ENCODE measurements around the gene ZNF789.
"Not testable (repeated sequence)": the region's sequence is repeated elsewhere in the genome, so short reads cannot be mapped to it uniquely, and the experiment has no call there.

The ZNF789 gene

DNA sequence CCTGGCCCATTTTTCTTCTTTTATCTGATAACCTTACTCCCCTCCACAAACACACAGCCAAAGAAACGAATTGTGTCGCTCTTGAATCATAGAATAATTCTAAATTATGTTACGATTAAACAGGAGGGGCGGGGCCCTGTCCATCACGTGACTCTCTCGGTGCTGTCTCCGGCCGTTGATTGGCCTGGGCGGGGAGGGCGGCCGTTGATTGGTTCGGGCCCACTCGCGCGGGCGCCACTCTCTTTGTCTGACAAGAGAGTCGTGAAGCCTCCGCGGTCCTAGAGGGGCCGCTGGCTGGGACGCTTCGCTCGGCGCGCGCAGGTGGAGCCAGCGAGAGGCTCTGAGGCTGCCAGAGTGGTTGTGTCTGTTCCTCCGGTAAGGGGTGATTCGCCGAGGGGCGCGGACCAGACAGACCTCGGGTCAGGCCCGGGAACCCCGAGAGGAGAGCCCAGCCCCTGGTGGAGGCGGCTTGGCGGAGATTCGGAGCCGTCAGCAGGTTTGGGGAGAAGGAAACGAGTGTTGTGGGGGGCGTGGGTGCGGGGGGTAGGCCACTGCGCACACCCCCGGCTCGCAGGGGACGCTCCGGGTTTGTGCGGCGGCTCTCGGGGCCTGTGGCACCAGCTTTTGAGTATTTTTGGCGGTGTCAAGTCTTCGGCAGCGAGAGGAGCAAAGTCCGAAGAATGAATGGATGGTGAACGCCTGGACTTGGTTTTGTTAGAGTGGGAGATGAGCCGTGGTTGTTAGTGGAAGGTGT lies at the start of gene ZNF789:
TSS of gene ZNF789 (plus strand) at position 330 of the 754 bp plus-strand sequence. CDS start 3,567 bp downstream, outside the sequence.
- H3K36me3 ChIP-seq (ENCODE audit: control insufficient read depth, insufficient read depth, low read length) = no peaks in the 10 kb centered on the region
- no peaks in the 10 kb centered on the region for H3K27me3 ChIP-seq (ENCODE audit: control insufficient read depth, insufficient read depth, low read length)
- H3K4me3 ChIP-seq (ENCODE audit: low read length) = peak within 1 kb of the TSS; percentile 93
- no peaks in the 10 kb centered on the region for H3K4me1 ChIP-seq (ENCODE audit: control insufficient read depth, insufficient read depth, low read length)
- H3K27ac ChIP-seq (ENCODE audit: low read depth, low read length) = peak within 1 kb of the TSS; percentile 80
- H3K9ac ChIP-seq (ENCODE audit: low read length) = peak within 1 kb of the TSS; percentile 70

DNA sequence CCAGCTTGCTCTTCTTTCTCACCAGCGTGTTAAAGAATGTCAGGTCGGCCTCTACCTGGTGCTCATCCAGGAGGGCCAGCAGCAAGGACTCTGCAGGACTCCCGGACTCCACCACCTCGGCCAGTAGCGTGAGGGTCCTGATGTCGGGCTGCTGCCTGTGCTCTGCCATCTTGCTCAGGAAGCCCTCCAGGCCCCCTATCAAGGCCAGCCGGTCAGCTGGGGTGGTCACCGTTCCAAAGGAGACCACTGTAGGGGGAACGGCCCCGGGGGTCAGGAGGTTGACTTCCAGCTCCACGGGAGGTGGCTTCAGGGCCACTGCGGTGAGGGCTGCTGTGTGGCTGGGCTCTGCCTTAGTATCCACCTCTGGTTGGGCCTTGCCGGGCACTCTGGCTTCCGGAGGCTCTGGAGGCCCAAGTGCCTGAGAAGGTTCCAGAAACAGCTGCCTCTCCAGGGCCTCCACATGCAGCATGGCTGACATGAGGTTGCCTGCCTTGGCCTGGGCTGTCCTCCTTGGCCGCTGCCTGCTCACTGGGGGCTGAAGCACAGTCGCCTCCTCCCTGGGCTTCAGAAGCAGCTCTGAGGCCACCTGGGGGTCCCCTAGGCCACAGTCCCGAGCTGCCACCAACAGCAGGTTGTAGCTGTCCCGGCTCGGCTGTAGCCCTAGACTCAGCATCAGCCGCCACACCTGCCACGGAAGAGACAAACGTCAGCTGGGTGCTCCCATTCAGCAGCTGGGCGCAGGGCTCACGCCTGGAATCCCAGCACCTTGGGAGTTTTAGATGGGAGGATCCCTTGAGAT lies 47.6 kb upstream of the ZNF789 start:
- Histone ChIP-seq H3K27ac (ENCODE audit: low read depth, low read length) (no peak overlapping the region), H3K36me3 (ENCODE audit: control insufficient read depth, insufficient read depth, low read length) (peaks cover 37% of the 10 kb centered on the region), H3K9ac (ENCODE audit: low read length) (no peak overlapping the region), H3K4me1 (ENCODE audit: control insufficient read depth, insufficient read depth, low read length) (no peaks in the 10 kb centered on the region), H3K4me3 (ENCODE audit: low read length) (no peak overlapping the region), H3K27me3 (ENCODE audit: control insufficient read depth, insufficient read depth, low read length) (no peaks in the 10 kb centered on the region)

DNA sequence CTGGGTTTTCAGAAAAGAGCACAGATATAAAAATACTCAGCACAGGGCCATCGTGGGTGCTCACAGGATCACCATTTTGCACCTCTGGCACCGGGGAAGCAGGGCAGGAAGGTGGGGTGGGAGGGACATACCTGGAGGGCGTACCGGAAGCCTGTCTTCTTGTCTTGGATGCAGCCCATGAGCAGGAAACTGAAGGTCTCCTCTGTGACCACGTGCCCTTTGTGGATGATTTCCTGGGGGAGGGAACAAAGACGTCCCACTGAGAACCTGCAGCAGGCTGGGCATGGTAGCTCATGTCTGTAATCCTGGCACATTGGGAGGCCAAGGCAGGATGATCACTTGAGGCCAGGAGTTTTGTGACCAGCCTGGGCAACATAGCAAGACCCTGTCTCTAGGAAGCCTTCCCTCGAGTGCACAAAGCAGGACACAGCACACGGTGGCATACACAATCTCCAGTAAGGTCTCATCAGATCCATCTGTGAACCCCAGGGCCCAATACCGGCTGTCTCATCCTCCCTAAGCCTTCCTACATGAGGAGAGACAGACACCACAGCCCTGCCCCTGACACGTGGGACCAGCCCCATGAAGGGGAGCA lies 43.6 kb upstream of the ZNF789 start:
- no peaks in the 10 kb centered on the region for H3K4me1 ChIP-seq (ENCODE audit: control insufficient read depth, insufficient read depth, low read length)
- peaks cover 36% of the 10 kb centered on the region for H3K36me3 ChIP-seq (ENCODE audit: control insufficient read depth, insufficient read depth, low read length)

DNA sequence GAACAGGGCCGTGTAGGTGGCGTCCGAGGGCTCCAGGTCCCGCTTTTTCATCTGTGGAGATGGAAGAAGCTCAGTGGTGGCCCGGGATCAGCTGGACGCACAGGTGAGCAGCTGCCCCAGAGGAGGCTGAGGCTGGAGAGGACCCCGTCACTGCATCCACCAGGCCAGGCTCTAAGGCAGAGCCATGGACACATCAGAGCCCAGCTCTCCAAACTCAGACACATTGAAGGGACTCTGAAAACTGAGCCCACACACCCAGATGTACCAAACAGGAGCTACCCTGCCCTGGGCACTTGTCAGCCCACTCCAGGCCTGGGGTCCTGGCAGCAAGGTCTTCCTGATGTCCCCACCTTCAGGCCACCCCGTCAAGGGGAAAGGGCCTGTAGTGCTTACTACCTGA lies 42.9 kb upstream of the ZNF789 start:
- no peaks in the 10 kb centered on the region for H3K27me3 ChIP-seq (ENCODE audit: control insufficient read depth, insufficient read depth, low read length)
- H3K36me3 ChIP-seq (ENCODE audit: control insufficient read depth, insufficient read depth, low read length) = peaks cover 31% of the 10 kb centered on the region
- no peak overlapping the region for H3K27ac ChIP-seq (ENCODE audit: low read depth, low read length)
- H3K4me3 ChIP-seq (ENCODE audit: low read length) = no peak overlapping the region
- no peaks in the 10 kb centered on the region for H3K4me1 ChIP-seq (ENCODE audit: control insufficient read depth, insufficient read depth, low read length)
- no peak overlapping the region for H3K9ac ChIP-seq (ENCODE audit: low read length)

More for the DNA sequence above, 43.6 kb upstream of the ZNF789 start:
- no peak overlapping the region for H3K27ac ChIP-seq (ENCODE audit: low read depth, low read length)
- no peak overlapping the region for H3K9ac ChIP-seq (ENCODE audit: low read length)
- H3K27me3 ChIP-seq (ENCODE audit: control insufficient read depth, insufficient read depth, low read length) = no peaks in the 10 kb centered on the region
- no peak overlapping the region for H3K4me3 ChIP-seq (ENCODE audit: low read length)

DNA sequence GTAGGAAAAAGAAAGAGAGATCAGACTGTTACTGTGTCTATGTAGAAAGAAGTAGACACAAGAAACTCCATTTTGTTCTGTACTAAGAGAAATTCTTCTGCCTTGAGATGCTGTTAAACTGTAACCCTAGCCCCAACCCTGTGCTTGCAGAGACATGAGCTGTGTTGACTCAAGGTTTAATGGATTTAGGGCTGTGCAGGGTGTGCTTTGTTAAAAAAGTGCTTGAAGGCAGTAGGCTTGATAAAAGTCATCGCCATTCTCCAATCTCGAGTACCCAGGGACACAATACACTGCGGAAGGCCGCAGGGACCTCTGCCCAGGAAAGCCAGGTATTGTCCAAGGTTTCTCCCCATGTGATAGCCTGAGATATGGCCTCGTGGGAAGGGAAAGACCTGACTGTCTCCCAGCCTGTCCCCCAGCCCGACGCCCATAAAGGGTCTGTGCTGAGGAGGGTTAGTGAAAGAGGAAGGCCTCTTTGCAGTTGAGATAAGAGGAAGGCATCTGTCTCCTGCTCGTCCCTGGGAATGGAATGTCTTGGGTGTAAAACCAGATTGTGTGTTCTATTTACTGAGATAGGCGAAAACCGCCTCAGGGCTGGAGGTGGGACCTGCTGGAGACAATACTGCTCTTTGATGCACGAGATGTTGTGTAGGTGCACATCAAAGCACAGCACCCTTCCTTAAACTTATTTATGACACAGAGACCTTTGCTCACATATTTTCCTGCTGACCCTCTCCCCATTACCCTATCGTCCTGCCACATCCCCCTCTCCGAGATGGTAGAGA lies 40.7 kb upstream of the ZNF789 start:
- H3K27me3 ChIP-seq (ENCODE audit: control insufficient read depth, insufficient read depth, low read length); H3K4me3 ChIP-seq (ENCODE audit: low read length); H3K27ac ChIP-seq (ENCODE audit: low read depth, low read length); H3K4me1 ChIP-seq (ENCODE audit: control insufficient read depth, insufficient read depth, low read length); H3K9ac ChIP-seq (ENCODE audit: low read length): not testable (repeated sequence)
- peaks cover 29% of the 10 kb centered on the region for H3K36me3 ChIP-seq (ENCODE audit: control insufficient read depth, insufficient read depth, low read length)

DNA sequence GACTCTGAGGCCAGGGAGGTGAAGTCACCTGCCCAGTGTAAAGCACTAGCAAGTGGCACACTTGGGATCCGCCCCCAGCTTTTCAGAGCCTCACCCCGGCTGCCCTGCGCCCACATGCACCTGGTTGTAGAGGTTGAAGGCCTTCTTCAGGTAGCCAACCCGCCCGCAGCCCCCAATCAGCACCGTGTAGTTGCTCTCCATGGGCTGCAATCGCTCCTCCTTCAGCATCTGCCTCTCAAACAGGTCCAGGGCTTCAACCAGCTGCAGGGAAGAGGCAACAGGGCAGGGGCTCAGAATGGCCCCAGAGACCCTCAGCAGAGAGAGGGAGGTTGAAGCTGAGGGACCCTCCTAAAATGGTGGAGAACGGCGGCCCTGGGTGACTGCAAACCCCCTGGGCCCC lies 39.5 kb upstream of the ZNF789 start:
- Histone ChIP-seq H3K4me3 (ENCODE audit: low read length) (no peak overlapping the region), H3K27ac (ENCODE audit: low read depth, low read length) (no peak overlapping the region), H3K9ac (ENCODE audit: low read length) (no peak overlapping the region), H3K36me3 (ENCODE audit: control insufficient read depth, insufficient read depth, low read length) (peaks cover 29% of the 10 kb centered on the region), H3K4me1 (ENCODE audit: control insufficient read depth, insufficient read depth, low read length) (peaks cover 5% of the 10 kb centered on the region), H3K27me3 (ENCODE audit: control insufficient read depth, insufficient read depth, low read length) (no peaks in the 10 kb centered on the region)

DNA sequence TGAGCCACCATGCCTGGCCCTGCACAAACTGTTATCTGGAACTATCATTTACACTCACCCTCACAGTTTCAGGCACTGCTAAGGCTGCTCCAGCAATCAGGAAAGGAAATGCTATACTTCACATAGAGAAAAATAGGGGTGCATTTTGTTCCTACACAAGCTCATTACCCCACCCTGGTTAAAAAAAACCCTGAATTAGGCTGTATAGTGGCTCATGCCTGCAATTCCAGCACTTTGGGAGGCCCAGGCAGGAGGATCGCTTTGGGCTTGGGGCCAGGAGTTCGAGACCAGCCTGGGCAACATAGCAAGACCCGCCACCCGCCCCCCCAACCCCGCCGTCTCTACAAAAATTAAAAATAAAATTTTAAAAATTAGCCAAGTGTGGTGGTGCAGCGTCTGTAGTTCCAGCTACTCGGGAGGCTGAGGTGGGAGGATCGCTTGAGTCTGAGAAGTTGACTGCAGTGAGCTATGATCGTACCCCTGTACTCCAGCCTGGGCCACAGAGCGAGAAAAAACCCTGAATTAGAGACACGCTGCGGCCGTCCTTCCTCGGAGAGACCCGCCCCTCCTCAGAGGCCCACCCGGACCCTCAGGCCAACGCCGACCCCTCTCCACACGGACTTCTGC lies 34.6 kb upstream of the ZNF789 start:
- peak overlapping the region; percentile 53 for H3K27ac ChIP-seq (ENCODE audit: low read depth, low read length)
- peaks cover 11% of the 10 kb centered on the region for H3K4me1 ChIP-seq (ENCODE audit: control insufficient read depth, insufficient read depth, low read length)
- peaks cover 8% of the 10 kb centered on the region for H3K36me3 ChIP-seq (ENCODE audit: control insufficient read depth, insufficient read depth, low read length)
- no peaks in the 10 kb centered on the region for H3K27me3 ChIP-seq (ENCODE audit: control insufficient read depth, insufficient read depth, low read length)
- H3K4me3 ChIP-seq (ENCODE audit: low read length) = peak overlapping the region; percentile 91
- H3K9ac ChIP-seq (ENCODE audit: low read length) = no peak overlapping the region

DNA sequence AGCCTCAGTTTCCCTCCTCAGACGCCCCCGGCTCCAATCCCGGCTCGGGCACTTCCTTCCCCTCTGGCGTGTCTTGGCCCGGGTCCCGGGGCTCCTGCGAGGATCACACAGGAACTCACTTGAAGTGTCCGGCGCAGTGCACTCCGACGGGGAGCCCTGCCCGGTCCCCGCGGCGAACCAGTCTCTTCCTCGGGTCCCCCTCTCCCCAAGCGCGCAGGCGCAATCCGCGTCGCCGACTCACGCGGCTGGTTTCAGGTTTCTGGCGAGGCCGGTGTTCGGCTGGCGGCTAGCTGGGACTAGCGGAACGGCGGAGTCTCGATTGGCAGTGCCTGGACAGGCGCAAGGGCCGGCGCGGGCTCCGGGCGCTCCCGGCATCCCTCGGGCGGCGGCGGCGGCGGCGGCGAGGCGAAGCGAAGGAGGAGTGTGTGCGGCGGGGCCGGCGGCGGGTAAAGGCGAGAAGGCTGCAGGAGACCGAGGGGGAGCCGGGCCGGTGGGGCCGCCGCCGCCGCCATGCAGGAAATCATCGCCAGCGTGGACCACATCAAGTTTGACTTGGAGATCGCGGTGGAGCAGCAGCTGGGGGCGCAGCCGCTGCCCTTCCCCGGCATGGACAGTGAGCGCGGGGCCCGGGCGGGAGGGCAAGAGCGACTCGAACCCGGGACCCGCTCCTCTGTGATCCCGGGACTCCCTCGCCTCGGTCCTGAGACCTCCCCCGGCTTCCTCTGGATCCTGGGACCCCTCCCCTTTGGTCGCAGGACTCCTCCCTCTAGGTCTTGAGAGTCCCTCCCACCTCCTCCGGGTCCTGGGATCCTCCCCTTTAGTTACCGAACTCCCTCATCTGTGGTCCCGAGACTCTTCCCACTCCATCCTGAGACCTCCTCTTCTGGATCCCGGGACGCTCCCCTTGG lies 33.9 kb upstream of the ZNF789 start, which contains the start of the genes CPSF4 and PTCD1:
TSS of gene CPSF4 (plus strand) at position 371 of the 908 bp plus-strand sequence. CDS start at position 511, 140 bp downstream.
TSS of gene PTCD1 (minus strand) at position 226 of the 908 bp plus-strand sequence. CDS start 3,556 bp downstream, outside the sequence.
- Histone ChIP-seq H3K27me3 (ENCODE audit: control insufficient read depth, insufficient read depth, low read length) (no peaks in the 10 kb centered on the region), H3K4me1 (ENCODE audit: control insufficient read depth, insufficient read depth, low read length) (peaks cover 11% of the 10 kb centered on the region), H3K27ac (ENCODE audit: low read depth, low read length) (peak within 1 kb of the TSS; percentile 79), H3K9ac (ENCODE audit: low read length) (peak within 1 kb of the TSS; percentile 78), H3K4me3 (ENCODE audit: low read length) (peak within 1 kb of the TSS; percentile 91), H3K36me3 (ENCODE audit: control insufficient read depth, insufficient read depth, low read length) (peaks cover 5% of the 10 kb centered on the region)

DNA sequence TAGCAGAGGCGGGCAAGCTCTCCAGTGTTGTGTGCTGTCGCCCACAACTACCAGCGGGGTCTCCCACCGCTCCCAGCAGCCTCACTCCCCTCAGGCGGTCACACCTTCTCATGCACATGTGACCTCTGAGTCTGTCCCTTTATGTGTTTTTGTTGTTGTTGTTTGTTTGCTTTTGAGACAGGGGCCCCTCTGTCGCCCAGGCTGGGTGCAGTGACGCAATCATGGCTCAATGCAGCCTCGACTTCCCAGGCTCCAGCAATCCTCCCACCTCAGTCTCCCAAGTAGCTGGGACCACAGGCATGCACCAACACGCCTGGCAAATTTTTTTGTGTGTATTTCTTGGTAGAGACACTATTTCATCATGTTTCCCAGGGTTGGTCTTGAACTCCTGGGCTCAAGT lies 32.5 kb upstream of the ZNF789 start:
- no peak overlapping the region for H3K9ac ChIP-seq (ENCODE audit: low read length)
- no peaks in the 10 kb centered on the region for H3K27me3 ChIP-seq (ENCODE audit: control insufficient read depth, insufficient read depth, low read length)
- H3K4me3 ChIP-seq (ENCODE audit: low read length) = peak overlapping the region; percentile 14
- peaks cover 2% of the 10 kb centered on the region for H3K36me3 ChIP-seq (ENCODE audit: control insufficient read depth, insufficient read depth, low read length)
- H3K4me1 ChIP-seq (ENCODE audit: control insufficient read depth, insufficient read depth, low read length) = peaks cover 11% of the 10 kb centered on the region
- H3K27ac ChIP-seq (ENCODE audit: low read depth, low read length) = no peak overlapping the region

DNA sequence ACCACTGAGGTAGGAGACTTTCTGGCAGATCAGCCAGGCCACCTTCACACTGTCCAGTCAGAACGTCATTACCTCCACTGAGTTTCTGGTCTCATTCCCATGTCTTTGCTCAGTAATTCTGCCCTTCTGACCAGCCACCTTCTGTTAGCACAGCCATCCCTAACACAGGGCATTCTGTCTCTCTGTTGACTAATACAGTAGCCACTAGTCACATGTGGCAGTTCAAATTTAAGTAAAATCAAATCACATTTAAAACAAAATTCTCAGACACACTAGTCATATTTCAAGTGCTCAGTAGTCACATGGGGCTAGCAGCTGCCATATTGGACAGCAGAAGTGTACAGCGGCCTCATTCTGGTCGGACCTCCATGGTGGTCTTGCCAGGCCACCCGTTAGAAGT lies 26.6 kb upstream of the ZNF789 start:
- Histone ChIP-seq H3K4me3 (ENCODE audit: low read length) (no peak overlapping the region), H3K4me1 (ENCODE audit: control insufficient read depth, insufficient read depth, low read length) (peaks cover 2% of the 10 kb centered on the region), H3K9ac (ENCODE audit: low read length) (no peak overlapping the region), H3K27ac (ENCODE audit: low read depth, low read length) (no peak overlapping the region), H3K36me3 (ENCODE audit: control insufficient read depth, insufficient read depth, low read length) (peaks cover 31% of the 10 kb centered on the region), H3K27me3 (ENCODE audit: control insufficient read depth, insufficient read depth, low read length) (no peaks in the 10 kb centered on the region)

DNA sequence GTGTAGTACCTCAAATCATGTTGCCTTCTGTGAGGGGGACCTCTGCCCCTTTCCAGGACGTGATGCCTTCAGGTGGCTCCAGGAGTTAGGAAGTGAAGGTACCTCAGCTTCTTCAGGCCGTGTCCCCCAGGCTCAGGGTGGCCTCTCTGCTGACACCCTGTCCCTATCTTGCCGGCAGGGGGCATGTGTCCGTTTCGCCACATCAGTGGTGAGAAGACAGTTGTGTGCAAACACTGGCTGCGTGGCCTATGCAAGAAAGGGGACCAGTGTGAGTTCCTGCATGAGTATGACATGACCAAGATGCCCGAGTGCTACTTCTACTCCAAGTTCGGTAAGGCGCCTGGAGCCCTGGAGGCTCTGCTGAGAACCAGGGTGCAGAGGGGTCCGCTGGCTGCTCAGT lies 24.7 kb upstream of the ZNF789 start:
- H3K4me1 ChIP-seq (ENCODE audit: control insufficient read depth, insufficient read depth, low read length) = no peaks in the 10 kb centered on the region
- no peak overlapping the region for H3K27ac ChIP-seq (ENCODE audit: low read depth, low read length)
- H3K4me3 ChIP-seq (ENCODE audit: low read length) = no peak overlapping the region
- peaks cover 40% of the 10 kb centered on the region for H3K36me3 ChIP-seq (ENCODE audit: control insufficient read depth, insufficient read depth, low read length)
- no peaks in the 10 kb centered on the region for H3K27me3 ChIP-seq (ENCODE audit: control insufficient read depth, insufficient read depth, low read length)
- no peak overlapping the region for H3K9ac ChIP-seq (ENCODE audit: low read length)
